ENCODE data around the gene RIN3. TPM values are rescaled to one million over a fixed set of nuclear protein-coding genes. Genes with fewer than 3 reads are reported as not detected.

The RIN3 gene
- total and polyA plus RNA-seq, 12 donors, result 3.9 to 63.2 (median 30.3) TPM

- Histone ChIP-seq H3K27me3 (no peaks in the 10 kb centered on the region), H3K4me1 (replicated peaks in 1 of 2) (no peaks in the 10 kb centered on the region), H3K36me3 (replicated peaks in 1 of 2) (no peaks in the 10 kb centered on the region), H3K4me3 (no peak overlapping the region), H3K27ac (peak overlapping the region in 3 of 5 donors; percentile 52 to 72 (median 56)), H3K9me3 (replicated peaks in 1 of 3) (no peaks in the 10 kb centered on the region)
- DNase-seq, result no peak
- WGBS, 4 donors, result 84 to 87% (median 86%) methylated on average over 8 of the region's 8 CpGs
- TF ChIP-seq CTCF (IDR thresholded peaks at IDR 0.05), result no peak
- no peak for TF ChIP-seq POLR2A (IDR thresholded peaks at IDR 0.05)
- intact Hi-C loops (cut with DNase I), result no loop called here
Observed at GRCh38 chr14:92491782-92492181, 21.8 kb upstream of the RIN3 start.

GRCh38 chr14:92492258-92492657 is 21.3 kb upstream of the RIN3 start:
- Histone ChIP-seq H3K4me3 (no peak overlapping the region), H3K9me3 (replicated peaks in 1 of 3) (no peaks in the 10 kb centered on the region), H3K36me3 (replicated peaks in 1 of 2) (no peaks in the 10 kb centered on the region), H3K27ac (peak overlapping the region in 3 of 5 donors; percentile 52 to 72 (median 56)), H3K27me3 (no peaks in the 10 kb centered on the region), H3K4me1 (replicated peaks in 1 of 2) (no peaks in the 10 kb centered on the region)
- intact Hi-C loops (cut with DNase I), result no loop called here
- peak in 3 of 6 experiments; percentile 20 to 32 (median 21) for TF ChIP-seq CTCF (IDR thresholded peaks at IDR 0.05)
- TF ChIP-seq POLR2A (IDR thresholded peaks at IDR 0.05), result no peak
- DNase-seq, result peak in 3 of 7 donors; percentile 36 to 72 (median 60)
- 64 to 70% (median 68%) methylated on average over 10 of the region's 10 CpGs for WGBS, 4 donors

GRCh38 chr14:92493024-92493423 is 20.6 kb upstream of the RIN3 start:
- Histone ChIP-seq H3K4me1 (replicated peaks in 1 of 2) (no peaks in the 10 kb centered on the region), H3K9me3 (replicated peaks in 1 of 3) (no peaks in the 10 kb centered on the region), H3K4me3 (no peak overlapping the region), H3K27me3 (no peaks in the 10 kb centered on the region), H3K27ac (no peak overlapping the region), H3K36me3 (replicated peaks in 1 of 2) (no peaks in the 10 kb centered on the region)
- intact Hi-C loops (cut with DNase I), result no loop called here
- no peak for DNase-seq
- TF ChIP-seq CTCF (IDR thresholded peaks at IDR 0.05) (no peak), POLR2A (IDR thresholded peaks at IDR 0.05) (no peak)
- 87 to 99% (median 95%) methylated on average over 4 to 10 of the region's 10 CpGs for WGBS, 4 donors

- Histone ChIP-seq H3K27me3 (no peaks in the 10 kb centered on the region), H3K9me3 (replicated peaks in 1 of 3) (no peaks in the 10 kb centered on the region), H3K36me3 (replicated peaks in 1 of 2) (no peaks in the 10 kb centered on the region), H3K4me3 (no peak overlapping the region), H3K4me1 (replicated peaks in 1 of 2) (no peaks in the 10 kb centered on the region), H3K27ac (no peak overlapping the region)
- TF ChIP-seq POLR2A (IDR thresholded peaks at IDR 0.05) (no peak), CTCF (IDR thresholded peaks at IDR 0.05) (no peak)
- intact Hi-C loops (cut with DNase I), result no loop called here
- no peak for DNase-seq
- 86 to 95% (median 90%) methylated on average over 16 of the region's 16 CpGs for WGBS, 4 donors
Observed at GRCh38 chr14:92493492-92493891, 20.1 kb upstream of the RIN3 start.

All from adrenal gland (tissue), 12 donors.